Lower leg skin (tissue), 3 donors: ENCODE measurements around the gene MME.

Experiments
- POLR2A ChIP-seq, 2 donors: fragments of 450-650 bp; IDR thresholded peaks; one replicate each; pipeline ENCODE4 v1.6.1; 2016 to 2017; ENCODE audit warnings: antibody characterized with exemption in 2 of 2, mild to moderate bottlenecking in 1 of 2, moderate library complexity in 1 of 2
- TF ChIP-seq, protein P1 (sequence below), 3 donors: fragments of 450-650 bp; IDR thresholded peaks; one replicate each; pipeline ENCODE4 v1.5.1; 2016; ENCODE audit warnings: antibody characterized with exemption in 3 of 3, mild to moderate bottlenecking in 3 of 3, moderate library complexity in 2 of 3

DNA sequence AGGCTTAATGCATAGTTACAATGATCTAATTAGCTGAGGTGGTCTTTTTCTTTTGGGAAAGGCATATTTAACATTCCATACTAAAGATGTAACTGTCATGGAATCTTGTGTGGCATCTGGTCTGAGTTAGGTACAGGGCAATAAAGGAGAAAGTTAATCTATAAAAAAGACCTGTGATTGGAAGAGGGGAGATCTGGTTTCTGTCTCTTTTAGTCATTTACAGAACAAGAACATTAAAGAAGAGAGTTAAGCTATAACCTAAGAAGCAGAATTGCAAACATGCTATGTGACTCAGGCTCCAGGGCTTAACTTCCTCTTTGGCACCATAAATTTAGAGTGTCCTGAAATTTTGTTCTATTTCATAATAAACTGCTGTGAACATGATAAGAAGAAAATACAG, 47.2 kb upstream of the MME start:
- TF ChIP-seq POLR2A (IDR thresholded peaks at IDR 0.05): no peak
- TF ChIP-seq, protein P1, sequence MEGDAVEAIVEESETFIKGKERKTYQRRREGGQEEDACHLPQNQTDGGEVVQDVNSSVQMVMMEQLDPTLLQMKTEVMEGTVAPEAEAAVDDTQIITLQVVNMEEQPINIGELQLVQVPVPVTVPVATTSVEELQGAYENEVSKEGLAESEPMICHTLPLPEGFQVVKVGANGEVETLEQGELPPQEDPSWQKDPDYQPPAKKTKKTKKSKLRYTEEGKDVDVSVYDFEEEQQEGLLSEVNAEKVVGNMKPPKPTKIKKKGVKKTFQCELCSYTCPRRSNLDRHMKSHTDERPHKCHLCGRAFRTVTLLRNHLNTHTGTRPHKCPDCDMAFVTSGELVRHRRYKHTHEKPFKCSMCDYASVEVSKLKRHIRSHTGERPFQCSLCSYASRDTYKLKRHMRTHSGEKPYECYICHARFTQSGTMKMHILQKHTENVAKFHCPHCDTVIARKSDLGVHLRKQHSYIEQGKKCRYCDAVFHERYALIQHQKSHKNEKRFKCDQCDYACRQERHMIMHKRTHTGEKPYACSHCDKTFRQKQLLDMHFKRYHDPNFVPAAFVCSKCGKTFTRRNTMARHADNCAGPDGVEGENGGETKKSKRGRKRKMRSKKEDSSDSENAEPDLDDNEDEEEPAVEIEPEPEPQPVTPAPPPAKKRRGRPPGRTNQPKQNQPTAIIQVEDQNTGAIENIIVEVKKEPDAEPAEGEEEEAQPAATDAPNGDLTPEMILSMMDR (IDR thresholded peaks at IDR 0.05): no peak
